Adrenal gland (tissue), 12 donors: ENCODE measurements around the gene DCAF7. TPM values are rescaled to one million over a fixed set of nuclear protein-coding genes. Genes with fewer than 3 reads are reported as not detected.

Experiments used
- DNase-seq, 7 donors: peaks; one replicate each; pipeline ENCODE4 v3.0.0-alpha.2; 2019 to 2020
- H3K27ac ChIP-seq, 5 donors: fragments of 200-600 bp; sonication (generic) in 4 of 5; 1 replicate in 3 of 5; 2 replicates in 2 of 5; pipeline versions ENCODE4 v1.5.1 to v1.8.0; 2016 to 2020; ENCODE audit warnings: mild to moderate bottlenecking in 1 of 5
- H3K27me3 ChIP-seq: fragments of 200-600 bp; 2 replicates; pipeline ENCODE4 v1.8.0; 2021
- H3K36me3 ChIP-seq, 2 donors: fragments of 200-600 bp; replicated peaks in 1 of 2; 1 replicate in 1 of 2; 2 replicates in 1 of 2; pipeline versions ENCODE4 v1.5.1 to v1.8.0; 2018 to 2022
- H3K4me1 ChIP-seq, 2 donors: fragments of 200-600 bp; replicated peaks in 1 of 2; 1 replicate in 1 of 2; 2 replicates in 1 of 2; pipeline versions ENCODE4 v1.5.1 to v1.8.0; 2018 to 2021
- H3K4me3 ChIP-seq, 4 donors: fragments of 200-600 bp; sonication (generic) in 3 of 4; one replicate each; pipeline ENCODE4 v1.5.1; 2016 to 2018
- H3K9me3 ChIP-seq, 3 donors: fragments of 200-600 bp; sonication (generic) in 1 of 3; replicated peaks in 1 of 3; 1 replicate in 2 of 3; 2 replicates in 1 of 3; pipeline versions ENCODE4 v1.5.1 to v1.8.0; 2016 to 2021
- CTCF ChIP-seq, 6 experiments: fragments of 450-650 bp in 4 of 6; fragments of 200-600 bp in 2 of 6; sonication (generic) in 1 of 6; IDR thresholded peaks; 1 replicate in 5 of 6; 2 replicates in 1 of 6; pipeline versions ENCODE4 v1.5.1 to v1.8.0; 2016 to 2021; ENCODE audit warnings: antibody characterized with exemption in 6 of 6, mild to moderate bottlenecking in 2 of 6, moderate library complexity in 1 of 6
- POLR2A ChIP-seq, 2 donors: fragments of 450-650 bp; IDR thresholded peaks; one replicate each; pipeline ENCODE4 v1.6.1; 2017; ENCODE audit warnings: antibody characterized with exemption in 2 of 2, mild to moderate bottlenecking in 2 of 2, moderate library complexity in 1 of 2
- WGBS, 4 donors: extraction: QIAGEN DNeasy Blood & Tissue Kit in 2 of 4; methylation state at CpG; one replicate each; pipeline versions ENCODE4 v1.1.5 to v1.1.7; 2013 to 2017; 5-methylcytosine and 5-hydroxymethylcytosine counted together
- intact Hi-C, 2 donors: fragments of 100-400 bp; cut with DNase I; formaldehyde crosslinking; loops; one replicate each; pipeline versions ENCODE4 v1.14.1 to v1.15.0; 2022 to 2023
- polyA plus RNA-seq, 3 donors: library from polyadenylated mRNA; stranded (reverse); fragments of 200-250 nt in 2 of 3; fragments of 350-450 nt in 1 of 3; fragmentation: Illumina TruSeq in 1 of 3; extraction: RNeasy Lipid Tissue Mini Kit (QIAGEN cat#74804) in 1 of 3; gene quantifications; one replicate each; pipeline ENCODE4 v1.2.3, GENCODE V29; 2013 to 2014
- total RNA-seq, 9 donors: library from RNA; depleted of rRNA in 4 of 9; stranded (reverse); fragments of >200 nt in 4 of 9; fragments of 120-200 nt in 1 of 9; fragmentation: NEBNext Ultra II Directional in 1 of 9; extraction: Animal tissue kit (Norgen Biotek cat#: 25700) in 1 of 9; gene quantifications; one replicate each; pipeline versions ENCODE4 v1.1.0 to v1.2.4, GENCODE V29; 2013 to 2023
- donor health status: healthy with polysubstance abuse.
- donor health status: Bipolar disorder and iron deficiency.
- donor health status: DM: yes; HTN: yes; CAD: no.
- donor health status: DM: no; HTN: no; CAD: no.
- donor health status: DM: no; HTN: no; CAD: no.
- donor health status: DM: yes; HTN: yes; CAD: no.

DCAF7 gene
- total and polyA plus RNA-seq, 12 donors, result 12.2 to 69.8 (median 48.2) TPM

- 70 to 80% (median 74%) methylated on average over 6 of the region's 6 CpGs for WGBS, 4 donors
- intact Hi-C loops, result no loop called here
- Histone ChIP-seq H3K27ac (no peak overlapping the region), H3K36me3 (no peaks in the 10 kb centered on the region), H3K4me1 (no peaks in the 10 kb centered on the region), H3K9me3 (no peaks in the 10 kb centered on the region), H3K4me3 (no peak overlapping the region), H3K27me3 (no peaks in the 10 kb centered on the region)
- TF ChIP-seq CTCF (IDR thresholded peaks at IDR 0.05), result no peak
- no peak for TF ChIP-seq POLR2A (IDR thresholded peaks at IDR 0.05)
- no peak for DNase-seq
Observed at GRCh38 chr17:63525190-63525946, 24.9 kb upstream of the DCAF7 start.

- TF ChIP-seq CTCF (IDR thresholded peaks at IDR 0.05) (no peak), POLR2A (IDR thresholded peaks at IDR 0.05) (no peak)
- intact Hi-C loops, result no loop called here
- no peaks in the 10 kb centered on the region for H3K27me3 ChIP-seq
- DNase-seq, result no peak
- 72 to 96% (median 79%) methylated on average over 4 to 5 of the region's 5 CpGs for WGBS, 4 donors
- no peak overlapping the region for H3K4me3 ChIP-seq
- H3K27ac ChIP-seq, result no peak overlapping the region
- H3K9me3 ChIP-seq, result no peaks in the 10 kb centered on the region
- H3K36me3 ChIP-seq, result no peaks in the 10 kb centered on the region
- peaks cover 0 to 10% of the 10 kb centered on the region in 2 donors for H3K4me1 ChIP-seq
Observed at GRCh38 chr17:63526861-63527260, 23.4 kb upstream of the DCAF7 start.

- Histone ChIP-seq H3K27me3 (no peaks in the 10 kb centered on the region), H3K4me1 (peaks cover 0 to 10% of the 10 kb centered on the region in 2 donors), H3K9me3 (no peaks in the 10 kb centered on the region), H3K4me3 (no peak overlapping the region), H3K36me3 (no peaks in the 10 kb centered on the region), H3K27ac (no peak overlapping the region)
- intact Hi-C loops, result no loop called here
- 79 to 91% (median 89%) methylated on average over 9 of the region's 9 CpGs for WGBS, 4 donors
- no peak for DNase-seq
- TF ChIP-seq POLR2A (IDR thresholded peaks at IDR 0.05), result no peak
- no peak for TF ChIP-seq CTCF (IDR thresholded peaks at IDR 0.05)
Observed at GRCh38 chr17:63528183-63528582, 22.1 kb upstream of the DCAF7 start.

GRCh38 chr17:63529711-63530556, 20.3 kb upstream of the DCAF7 start:
- intact Hi-C loops, result no loop called here
- H3K4me3 ChIP-seq, result no peak overlapping the region
- H3K36me3 ChIP-seq, result no peaks in the 10 kb centered on the region
- DNase-seq, result no peak
- peaks cover 0 to 10% of the 10 kb centered on the region in 2 donors for H3K4me1 ChIP-seq
- H3K27me3 ChIP-seq, result no peaks in the 10 kb centered on the region
- WGBS, 4 donors, result 83 to 91% (median 88%) methylated on average over 12 to 26 of the region's 26 CpGs
- H3K9me3 ChIP-seq, result no peaks in the 10 kb centered on the region
- no peak for TF ChIP-seq POLR2A (IDR thresholded peaks at IDR 0.05)
- no peak for TF ChIP-seq CTCF (IDR thresholded peaks at IDR 0.05)
- H3K27ac ChIP-seq, result no peak overlapping the region
